Epithelial cell of esophagus (primary cell): ENCODE data around the gene ZBTB20.
"Not testable (repeated sequence)": the region's sequence is repeated elsewhere in the genome, so short reads cannot be mapped to it uniquely, and the experiment has no call there.

Experiments
- DNase-seq: peaks from one replicate; pipeline ENCODE4 v3.0.0; 2010; ENCODE audit warnings: low read depth
- H3K4me3 ChIP-seq: 2 replicates; pipeline ENCODE4 v1.5.1; 2011; ENCODE audit warnings: mild to moderate bottlenecking, low read length, control low read depth
- CTCF ChIP-seq: IDR thresholded peaks from 2 replicates; pipeline ENCODE4 v1.5.1; 2011; ENCODE audit warnings: low read depth, mild to moderate bottlenecking, low read length, control low read depth, inconsistent platforms; ENCODE audit not compliant: insufficient read depth; ENCODE audit errors: missing control alignments

Gene ZBTB20

GRCh38 chr3:114816052-114816451, 331.0 kb downstream of the ZBTB20 start:
- DNase-seq = no peak
- no peak for TF ChIP-seq CTCF
- H3K4me3 ChIP-seq = no peak overlapping the region

- not testable (repeated sequence) for H3K4me3 ChIP-seq, DNase-seq
These were observed 334.4 kb downstream of the ZBTB20 start for GRCh38 chr3:114812541-114813238.

- no peak overlapping the region for H3K4me3 ChIP-seq
- DNase-seq = no peak
- no peak for TF ChIP-seq CTCF
These were observed 337.2 kb downstream of the ZBTB20 start for GRCh38 chr3:114809668-114810413.

GRCh38 chr3:114804099-114804498, 343.0 kb downstream of the ZBTB20 start:
- no peak overlapping the region for H3K4me3 ChIP-seq
- DNase-seq = no peak
- TF ChIP-seq CTCF = no peak

- TF ChIP-seq CTCF = no peak
- DNase-seq = no peak
- no peak overlapping the region for H3K4me3 ChIP-seq
These were observed 343.9 kb downstream of the ZBTB20 start for GRCh38 chr3:114803042-114803695.

GRCh38 chr3:114800272-114801031, 346.6 kb downstream of the ZBTB20 start:
- DNase-seq = no peak
- TF ChIP-seq CTCF = no peak
- H3K4me3 ChIP-seq = no peak overlapping the region

GRCh38 chr3:114799816-114800215, 347.3 kb downstream of the ZBTB20 start:
- TF ChIP-seq CTCF = no peak
- H3K4me3 ChIP-seq = no peak overlapping the region
- DNase-seq = no peak
